Activated B cell treated with CpG ODN at 0.5 μM for 24 hours (primary cell): Measurements from ENCODE around the gene FARP2. TPM values are rescaled to one million over a fixed set of nuclear protein-coding genes. Genes with fewer than 3 reads are reported as not detected.

Source experiments
- ATAC-seq: fragments of 200-7000 bp; cut with Tn5 transposase; one replicate; pipeline ENCODE4 v1.10.0; 2021; ENCODE audit warnings: low read depth, mild to moderate bottlenecking, moderate library complexity
- CTCF ChIA-PET: fragments of 350-600 bp; sonication (Branson Sonifier 250); formaldehyde crosslinking; loops from one replicate; lab custom pipeline; 2021; ENCODE audit warnings: antibody characterized with exemption; lab: Charles Lee
- POLR2A ChIA-PET: fragments of 350-600 bp; sonication (Branson Sonifier 250); formaldehyde crosslinking; loops from one replicate; lab custom pipeline; 2021; ENCODE audit warnings: antibody characterized with exemption; lab: Charles Lee
- DNase-seq: peaks from one replicate; pipeline ENCODE4 v3.0.0; 2022
- H3K27ac Mint-ChIP-seq: one replicate; pipeline ENCODE4 v1.8.0; 2020; ENCODE audit warnings: mixed read lengths
- H3K27me3 Mint-ChIP-seq: one replicate; pipeline ENCODE4 v1.8.0; 2021; ENCODE audit warnings: mixed read lengths
- H3K36me3 Mint-ChIP-seq: one replicate; pipeline ENCODE4 v1.8.0; 2021; ENCODE audit warnings: low read depth, mixed read lengths
- H3K4me1 Mint-ChIP-seq: one replicate; pipeline ENCODE4 v1.8.0; 2021; ENCODE audit warnings: mixed read lengths
- H3K4me3 Mint-ChIP-seq: one replicate; pipeline ENCODE4 v1.8.0; 2020; ENCODE audit warnings: mild to moderate bottlenecking, mixed read lengths
- H3K9me3 Mint-ChIP-seq: one replicate; pipeline ENCODE4 v1.8.0; 2020; ENCODE audit warnings: mixed read lengths
- CTCF ChIP-seq: fragments of 200-600 bp; IDR thresholded peaks from one replicate; pipeline ENCODE4 v1.8.0; 2022; ENCODE audit warnings: antibody characterized with exemption, mild to moderate bottlenecking
- intact Hi-C: fragments of 100-400 bp; cut with micrococcal nuclease; formaldehyde crosslinking; loops from one replicate; pipeline ENCODE4 v1.15.1; 2024
- total RNA-seq: library from RNA; stranded (reverse); gene quantifications from 2 replicates; pipeline ENCODE4 v1.2.3, GENCODE V29; 2022

The FARP2 gene
- total RNA-seq, 1 donor from 2014 or later, result 91.2 TPM

GRCh38 chr2:241314226-241315092, 41.6 kb upstream of the FARP2 start:
- no peaks in the 10 kb centered on the region for H3K27me3 Mint-ChIP-seq
- no peak for TF ChIP-seq CTCF
- ChIA-PET CTCF (interaction anchor here (0.8 to 1.4 kb wide), 3 partner anchors 44 to 79 kb away, joined by 3 to 5 read pairs (median 3); no protein-coding TSS in a partner anchor), POLR2A (interaction anchor here (0.6 to 4.1 kb wide), 31 partner anchors 9 to 754 kb away, joined by 3 to 50 read pairs (median 6); partner anchors contain the start of genes ATG4B, CAPN10, D2HGDH and DUSP28)
- no peak for DNase-seq
- no peak for ATAC-seq
- H3K4me1 Mint-ChIP-seq, result peaks cover 77% of the 10 kb centered on the region
- peak overlapping the region; percentile 98 for H3K4me3 Mint-ChIP-seq
- peak overlapping the region; percentile 100 for H3K27ac Mint-ChIP-seq
- H3K9me3 Mint-ChIP-seq, result no peaks in the 10 kb centered on the region
- H3K36me3 Mint-ChIP-seq, result peaks cover 28% of the 10 kb centered on the region
- intact Hi-C loops, result loop anchor here (1.0 to 10.0 kb wide), 15 partner anchors 9 to 1910 kb away; partner anchors contain the start of genes D2HGDH, DUSP28, FARP2 and HDAC4

GRCh38 chr2:241315093-241315878, 40.8 kb upstream of the FARP2 start, which contains the start of gene HDLBP:
TSS of gene HDLBP (minus strand) at chr2:241315672. CDS start at chr2:241266869, 48,803 bp downstream.
- no peak for TF ChIP-seq CTCF
- DNase-seq (peak; percentile 100), ATAC-seq (peak; percentile 73)
- H3K27ac Mint-ChIP-seq, result peak within 1 kb of the TSS; percentile 100
- intact Hi-C loops, result loop anchor here (1.0 to 10.0 kb wide), 15 partner anchors 10 to 1910 kb away; partner anchors contain the start of genes D2HGDH, DUSP28, FARP2 and HDAC4
- ChIA-PET CTCF (interaction anchor here (1.2 to 1.4 kb wide), 2 partner anchors 43 to 59 kb away, joined by 3 to 5 read pairs; no protein-coding TSS in a partner anchor), POLR2A (interaction anchor here (0.6 to 4.1 kb wide), 37 partner anchors 10 to 754 kb away, joined by 3 to 50 read pairs (median 6); partner anchors contain the start of genes ATG4B, CAPN10, D2HGDH and DTYMK)
- H3K27me3 Mint-ChIP-seq, result no peaks in the 10 kb centered on the region
- no peaks in the 10 kb centered on the region for H3K9me3 Mint-ChIP-seq
- peaks cover 35% of the 10 kb centered on the region for H3K36me3 Mint-ChIP-seq
- peaks cover 78% of the 10 kb centered on the region for H3K4me1 Mint-ChIP-seq
- peak within 1 kb of the TSS; percentile 98 for H3K4me3 Mint-ChIP-seq

- DNase-seq (peak; percentile 82), ATAC-seq (peak; percentile 30)
- POLR2A ChIA-PET, result interaction anchor here (0.6 to 4.1 kb wide), 27 partner anchors 9 to 755 kb away, joined by 3 to 50 read pairs (median 6); partner anchors contain the start of genes ATG4B, D2HGDH, DTYMK and DUSP28
- intact Hi-C loops, result loop anchor here (1.0 to 10.0 kb wide), 17 partner anchors 8 to 1911 kb away; partner anchors contain the start of genes D2HGDH, DUSP28, FARP2 and HDAC4
- Mint-ChIP-seq H3K27ac (peak within 1 kb of the TSS; percentile 100), H3K27me3 (no peaks in the 10 kb centered on the region), H3K4me3 (peak within 1 kb of the TSS; percentile 98), H3K36me3 (peaks cover 40% of the 10 kb centered on the region), H3K4me1 (peaks cover 79% of the 10 kb centered on the region), H3K9me3 (no peaks in the 10 kb centered on the region)
- CTCF ChIA-PET, result interaction anchor here (1.4 kb wide), 1 partner anchor 59 kb away, joined by 3 read pairs; no protein-coding TSS in a partner anchor
- TF ChIP-seq CTCF, result no peak
Measured at GRCh38 chr2:241315879-241316631, 40.0 kb upstream of the FARP2 start, which contains the start of gene SEPTIN2. TSS of gene SEPTIN2 (plus strand) at chr2:241315925. CDS start at chr2:241324233, 8,308 bp downstream.

- Mint-ChIP-seq H3K36me3 (peaks cover 46% of the 10 kb centered on the region), H3K9me3 (no peaks in the 10 kb centered on the region), H3K4me3 (peak overlapping the region; percentile 98), H3K27ac (peak overlapping the region; percentile 100), H3K4me1 (peaks cover 79% of the 10 kb centered on the region), H3K27me3 (no peaks in the 10 kb centered on the region)
- ATAC-seq (no peak), DNase-seq (no peak)
- intact Hi-C loops, result loop anchor here (1.0 to 10.0 kb wide), 5 partner anchors 7 to 1912 kb away; partner anchors contain the start of gene HDAC4
- no peak for TF ChIP-seq CTCF
- CTCF ChIA-PET, result no interaction called here
- POLR2A ChIA-PET, result interaction anchor here (0.6 to 4.1 kb wide), 18 partner anchors 11 to 756 kb away, joined by 3 to 50 read pairs (median 6); partner anchors contain the start of genes ATG4B, DTYMK, DUSP28 and FARP2
Measured at GRCh38 chr2:241316825-241317224, 39.3 kb upstream of the FARP2 start.
